GM19452 (cell line): ENCODE measurements around the gene DRC1.

Experiments
- ATAC-seq: cut with Tn5 transposase; IDR thresholded peaks from one replicate; pipeline ENCODE4 v1.9.1; 2021; ENCODE audit not compliant: unreplicated experiment

Gene DRC1

DNA sequence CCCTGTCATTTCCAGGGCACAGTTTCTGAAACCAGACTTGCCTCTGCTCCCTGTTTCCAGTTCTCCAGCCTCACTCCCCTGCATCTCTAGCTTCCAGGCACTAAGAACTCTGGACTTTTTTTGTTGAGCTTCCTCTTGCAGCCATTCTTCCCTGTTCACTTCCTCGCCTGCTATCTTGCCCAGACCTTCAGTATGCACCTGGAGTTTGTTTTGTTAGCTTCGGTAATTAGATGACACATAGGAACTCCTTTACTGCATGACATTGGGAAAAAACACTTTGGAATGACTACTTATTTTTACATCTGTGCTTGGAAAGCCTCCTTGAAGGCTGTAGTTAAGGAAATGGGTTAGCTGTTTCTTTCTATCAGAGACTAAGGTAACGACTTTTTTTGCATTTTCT lies 41.0 kb downstream of the DRC1 start:
- no peak for ATAC-seq

DNA sequence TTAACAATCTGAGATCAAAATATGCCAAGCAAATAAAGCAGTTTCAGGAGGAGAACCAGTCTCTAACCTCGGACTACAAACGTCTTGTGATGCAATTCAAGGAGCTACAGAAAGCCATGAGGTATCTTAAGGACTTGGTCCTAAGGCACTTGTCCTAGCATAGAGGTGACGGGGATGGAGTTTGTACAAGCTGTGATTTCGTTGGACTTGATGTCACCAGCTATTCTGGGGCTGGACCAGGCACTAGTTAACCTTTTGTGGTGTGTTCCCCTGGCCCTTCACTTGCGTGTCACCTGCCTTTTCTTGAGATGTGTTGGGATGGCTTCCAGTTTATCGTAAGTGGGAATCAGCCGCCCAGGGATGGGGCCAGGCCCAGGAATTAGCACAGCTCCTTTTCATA lies 42.5 kb downstream of the DRC1 start:
- no peak for ATAC-seq

GRCh38 chr2:26448651-26449050 lies 46.9 kb downstream of the DRC1 start:
- no peak for ATAC-seq

- ATAC-seq: no peak
Measured at GRCh38 chr2:26449278-26450030, 47.7 kb downstream of the DRC1 start.

GRCh38 chr2:26450031-26450635 lies 48.4 kb downstream of the DRC1 start:
- no peak for ATAC-seq

DNA sequence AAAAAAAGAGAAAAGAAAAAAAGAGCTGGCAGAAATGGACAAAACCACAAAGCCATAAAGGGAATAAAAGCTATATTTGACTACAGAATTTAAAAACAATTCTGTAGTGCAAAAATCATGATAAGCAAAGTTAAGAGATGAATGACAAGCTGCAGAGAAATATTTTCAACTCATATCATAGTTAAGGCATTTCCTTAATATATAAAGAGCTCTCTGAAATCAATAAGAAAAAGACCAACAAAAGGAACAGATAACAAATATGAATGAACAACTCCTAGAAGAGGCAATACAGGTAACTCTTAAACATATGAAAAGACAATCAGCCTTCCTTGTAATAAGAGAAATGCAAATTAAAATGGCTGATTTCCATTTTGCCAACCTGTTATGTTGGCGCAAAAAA lies 50.0 kb downstream of the DRC1 start:
- no peak for ATAC-seq

DNA sequence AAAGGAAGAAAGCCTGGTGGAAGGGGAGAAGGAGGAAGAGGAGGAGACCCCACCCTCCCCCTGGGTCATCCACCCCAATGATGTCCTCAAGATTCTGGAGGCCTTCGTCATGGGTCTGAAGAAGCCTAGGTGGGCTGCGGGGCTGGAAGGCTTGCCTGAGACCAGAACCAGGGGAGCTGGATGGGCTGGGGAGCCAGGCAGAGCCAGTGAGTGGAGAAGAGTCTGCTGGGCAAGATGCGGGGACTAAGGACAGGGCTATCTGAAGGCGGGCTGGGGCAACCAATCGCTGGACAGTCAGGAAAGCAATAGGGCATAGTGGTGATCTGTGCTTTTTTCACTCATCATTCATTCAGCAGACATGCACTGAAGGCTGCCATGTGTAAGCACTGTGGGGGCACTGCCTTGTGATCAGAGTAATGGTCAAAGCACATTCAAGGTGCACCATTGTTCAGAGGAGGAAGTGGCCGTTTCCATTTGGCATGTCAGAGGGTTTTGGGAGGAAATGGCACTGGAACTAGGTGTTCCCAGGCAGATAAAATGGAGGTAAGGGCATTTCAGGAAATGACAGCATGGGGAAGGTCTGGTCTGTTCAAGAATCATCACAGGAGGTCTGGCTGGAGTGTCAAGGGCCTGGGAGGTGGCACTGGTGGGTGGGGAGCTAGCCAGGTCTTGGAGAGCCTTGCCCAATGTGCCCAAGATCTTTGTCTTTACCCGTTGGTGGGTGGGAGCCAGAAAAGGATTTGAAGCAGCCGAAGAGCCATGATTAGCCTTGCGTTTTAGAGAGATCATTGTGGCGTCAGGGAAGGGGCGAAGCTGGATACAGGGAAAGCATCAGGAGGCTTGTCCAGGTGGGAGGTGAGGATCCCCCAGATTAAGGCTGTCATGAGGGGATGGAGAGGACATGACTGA lies 52.0 kb downstream of the DRC1 start:
- ATAC-seq: no peak

DNA sequence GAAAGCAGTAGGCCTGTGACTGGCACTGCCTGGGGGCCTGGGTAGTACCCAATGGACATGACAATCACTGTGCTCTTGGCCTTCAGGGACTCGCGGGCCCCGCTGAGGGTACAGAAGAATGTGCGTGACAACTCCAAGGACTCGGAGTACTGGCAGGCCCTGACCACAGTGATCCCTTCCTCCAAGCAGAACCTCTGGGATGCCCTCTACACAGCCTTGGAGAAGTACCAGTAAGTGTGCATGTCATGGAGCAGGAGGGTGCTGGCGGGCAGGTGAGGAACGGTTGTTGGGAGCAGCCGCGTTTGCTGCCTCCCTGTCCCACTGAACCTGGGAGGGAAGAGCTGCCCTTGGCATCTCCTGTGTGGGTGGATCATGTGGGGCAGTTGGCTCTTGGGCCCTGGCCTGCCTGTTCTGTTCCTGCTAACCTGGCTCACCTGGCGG lies 52.9 kb downstream of the DRC1 start:
- no peak for ATAC-seq

DNA sequence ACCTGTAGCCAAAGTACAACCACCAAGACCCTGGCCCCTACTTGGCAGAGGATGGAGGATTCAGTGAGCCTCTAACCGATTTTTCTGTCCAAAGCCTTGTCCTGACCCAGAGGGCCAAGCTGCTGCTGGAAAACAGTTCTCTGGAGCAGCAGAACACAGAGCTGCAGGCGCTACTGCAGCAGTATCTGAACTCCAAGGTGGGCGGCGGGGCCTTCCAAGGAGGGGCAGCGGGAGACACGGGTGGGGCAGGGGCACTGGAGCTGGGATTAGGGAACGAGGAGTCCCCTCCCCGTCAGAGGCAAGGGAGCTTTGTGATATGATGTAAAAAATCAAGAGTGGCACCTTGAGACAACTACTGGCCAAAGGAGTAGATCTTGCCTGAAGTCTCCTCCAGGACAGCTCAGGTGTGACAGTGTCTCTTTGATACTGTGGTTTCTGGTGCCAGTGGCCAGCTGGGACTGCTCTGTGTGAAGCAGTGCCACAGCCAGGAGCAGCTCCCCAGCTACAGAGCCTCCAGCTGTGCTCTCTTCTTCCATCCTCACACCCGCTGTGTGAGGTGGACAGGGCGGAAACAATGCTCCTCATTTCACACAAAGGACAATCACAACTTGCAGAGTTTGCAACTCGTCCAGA lies 53.4 kb downstream of the DRC1 start:
- no peak for ATAC-seq

DNA sequence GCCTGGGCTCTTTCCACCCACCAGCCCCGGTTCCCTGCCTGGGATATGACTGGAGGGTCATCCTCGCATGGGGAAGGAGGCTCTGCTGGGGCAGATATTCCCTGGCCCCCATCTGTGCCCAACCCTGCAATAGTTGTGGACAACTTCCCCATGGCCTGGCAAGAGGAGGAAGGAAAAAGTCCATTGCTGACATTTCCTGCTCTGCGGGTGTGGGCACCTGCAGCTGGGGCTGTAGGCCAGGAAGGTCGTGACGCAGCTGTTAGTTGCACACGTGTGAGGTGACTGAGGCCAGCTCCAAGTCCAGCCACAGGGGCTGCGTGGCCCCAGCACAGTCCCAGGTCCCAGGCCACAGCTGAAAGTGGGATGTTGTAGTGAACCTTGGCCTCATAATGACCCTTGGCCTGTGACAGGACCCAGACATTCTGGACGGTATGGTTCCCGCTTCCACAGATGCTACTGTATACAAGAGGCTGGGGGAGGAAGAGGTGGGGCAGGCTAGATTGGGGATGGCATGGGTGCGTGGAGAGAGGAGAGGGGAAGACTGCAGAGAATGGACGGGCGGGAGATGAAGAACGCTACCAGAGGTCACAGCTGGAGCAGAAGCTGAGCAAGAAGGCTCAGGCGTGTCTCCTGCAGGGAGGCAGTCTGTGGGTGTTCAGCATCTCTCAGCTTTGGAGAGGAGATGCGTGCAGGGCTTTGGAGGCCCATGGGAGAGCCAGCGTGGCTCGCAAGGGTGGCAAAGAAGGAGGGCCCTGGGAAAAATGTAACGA lies 54.1 kb downstream of the DRC1 start:
- ATAC-seq: no peak

GRCh38 chr2:26456440-26457250 lies 54.9 kb downstream of the DRC1 start:
- no peak for ATAC-seq

GRCh38 chr2:26457251-26457666 lies 55.5 kb downstream of the DRC1 start:
- ATAC-seq: no peak

- no peak for ATAC-seq
Measured at GRCh38 chr2:26457695-26458364, 56.1 kb downstream of the DRC1 start.

GRCh38 chr2:26458365-26459042 lies 56.8 kb downstream of the DRC1 start:
- ATAC-seq: no peak

GRCh38 chr2:26459991-26460612 lies 58.4 kb downstream of the DRC1 start:
- ATAC-seq: no peak

GRCh38 chr2:26460613-26461031 lies 58.9 kb downstream of the DRC1 start:
- no peak for ATAC-seq

GRCh38 chr2:26461601-26462023 lies 59.9 kb downstream of the DRC1 start:
- ATAC-seq: no peak

- ATAC-seq: no peak
Measured at GRCh38 chr2:26462100-26462499, 60.4 kb downstream of the DRC1 start.
